Putamen (tissue), 1 donor: Measurements from ENCODE around the gene MED13L.
"Not testable (repeated sequence)": the region's sequence is repeated elsewhere in the genome, so short reads cannot be mapped to it uniquely, and the experiment has no call there.

Experiments
- DNase-seq: peaks from one replicate; pipeline ENCODE4 v3.0.0-alpha.2; 2016; ENCODE audit warnings: low spot score

MED13L gene

GRCh38 chr12:116303066-116303465 is 25.6 kb upstream of the MED13L start:
- DNase-seq, result no peak

GRCh38 chr12:116302166-116303058 is 24.9 kb upstream of the MED13L start:
- no peak for DNase-seq

- no peak for DNase-seq
These were observed 24.1 kb upstream of the MED13L start for GRCh38 chr12:116301621-116302020.

GRCh38 chr12:116299665-116300328 is 22.3 kb upstream of the MED13L start:
- no peak for DNase-seq

- no peak for DNase-seq
These were observed 21.6 kb upstream of the MED13L start for GRCh38 chr12:116299064-116299463.

GRCh38 chr12:116298578-116298977 is 21.1 kb upstream of the MED13L start:
- no peak for DNase-seq

GRCh38 chr12:116297224-116297834 is 19.8 kb upstream of the MED13L start:
- no peak for DNase-seq

- DNase-seq, result no peak
These were observed 18.1 kb upstream of the MED13L start for GRCh38 chr12:116295327-116296263.

GRCh38 chr12:116294454-116295165 is 17.1 kb upstream of the MED13L start:
- DNase-seq, result no peak

- no peak for DNase-seq
These were observed 16.4 kb upstream of the MED13L start for GRCh38 chr12:116293687-116294453.

GRCh38 chr12:116291218-116291617 is 13.7 kb upstream of the MED13L start:
- DNase-seq, result no peak

- DNase-seq, result no peak
These were observed 11.2 kb upstream of the MED13L start for GRCh38 chr12:116288735-116289134.

GRCh38 chr12:116287842-116288301 is 10.4 kb upstream of the MED13L start:
- no peak for DNase-seq

GRCh38 chr12:116284396-116284795 is 6.9 kb upstream of the MED13L start:
- no peak for DNase-seq

- not testable (repeated sequence) for DNase-seq
These were observed 6.4 kb upstream of the MED13L start for GRCh38 chr12:116283881-116284280.

- no peak for DNase-seq
These were observed 5.1 kb upstream of the MED13L start for GRCh38 chr12:116282371-116283286.

GRCh38 chr12:116280595-116281290 is 3.2 kb upstream of the MED13L start:
- no peak for DNase-seq

GRCh38 chr12:116278667-116279066 is 1.2 kb upstream of the MED13L start:
- no peak for DNase-seq

GRCh38 chr12:116278279-116278626 is 760 bp upstream of the MED13L start:
- DNase-seq, result no peak
